ENCODE measurements around the gene MTRF1L.

DNA sequence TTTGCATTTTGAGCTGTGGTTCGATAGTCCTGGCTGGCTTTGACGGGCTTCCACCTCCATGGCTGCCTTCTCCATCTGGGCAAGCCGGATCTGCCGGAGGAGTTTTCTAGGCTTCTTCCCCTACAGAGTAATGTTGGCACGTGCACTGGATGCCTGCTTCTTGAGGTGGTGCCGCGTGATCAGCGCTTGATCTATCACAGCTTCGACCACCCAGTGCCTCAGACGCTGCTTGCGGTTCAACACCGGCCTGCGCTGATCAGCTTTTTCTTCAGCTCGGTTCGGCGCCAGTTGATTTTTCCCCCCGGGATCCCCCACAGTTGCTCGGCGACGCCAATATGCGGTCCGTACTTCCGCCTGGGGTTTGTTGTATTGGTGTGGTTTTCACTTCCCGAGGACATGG, 43.2 kb downstream of the MTRF1L start:
- TF ChIP-seq, protein P1, sequence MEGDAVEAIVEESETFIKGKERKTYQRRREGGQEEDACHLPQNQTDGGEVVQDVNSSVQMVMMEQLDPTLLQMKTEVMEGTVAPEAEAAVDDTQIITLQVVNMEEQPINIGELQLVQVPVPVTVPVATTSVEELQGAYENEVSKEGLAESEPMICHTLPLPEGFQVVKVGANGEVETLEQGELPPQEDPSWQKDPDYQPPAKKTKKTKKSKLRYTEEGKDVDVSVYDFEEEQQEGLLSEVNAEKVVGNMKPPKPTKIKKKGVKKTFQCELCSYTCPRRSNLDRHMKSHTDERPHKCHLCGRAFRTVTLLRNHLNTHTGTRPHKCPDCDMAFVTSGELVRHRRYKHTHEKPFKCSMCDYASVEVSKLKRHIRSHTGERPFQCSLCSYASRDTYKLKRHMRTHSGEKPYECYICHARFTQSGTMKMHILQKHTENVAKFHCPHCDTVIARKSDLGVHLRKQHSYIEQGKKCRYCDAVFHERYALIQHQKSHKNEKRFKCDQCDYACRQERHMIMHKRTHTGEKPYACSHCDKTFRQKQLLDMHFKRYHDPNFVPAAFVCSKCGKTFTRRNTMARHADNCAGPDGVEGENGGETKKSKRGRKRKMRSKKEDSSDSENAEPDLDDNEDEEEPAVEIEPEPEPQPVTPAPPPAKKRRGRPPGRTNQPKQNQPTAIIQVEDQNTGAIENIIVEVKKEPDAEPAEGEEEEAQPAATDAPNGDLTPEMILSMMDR (conservative IDR thresholded peaks at IDR 0.05), result no peak
- TF ChIP-seq ZFX (IDR thresholded peaks at IDR 0.05), result no peak
